Stomach (tissue), 9 donors: ENCODE results near the gene DAND5. TPM values are rescaled to one million over a fixed set of nuclear protein-coding genes. Genes with fewer than 3 reads are reported as not detected.

ENCODE experiments used
- DNase-seq, 2 donors: peaks; one replicate each; pipeline versions ENCODE4 v3.0.0 to v3.0.0-alpha.2; 2013 to 2019
- H3K27ac ChIP-seq, 5 donors: fragments of 200-600 bp in 4 of 5; sonication (generic) in 4 of 5; one replicate each; pipeline ENCODE4 v1.5.1; 2013 to 2019; ENCODE audit warnings: mild to moderate bottlenecking in 1 of 5, moderate library complexity in 1 of 5
- H3K27me3 ChIP-seq, 3 donors: fragments of 200-600 bp; sonication (generic); one replicate each; pipeline ENCODE4 v1.5.1; 2017 to 2019; ENCODE audit warnings: mixed run types in 1 of 3
- H3K36me3 ChIP-seq, 4 donors: fragments of 200-600 bp; sonication (generic); 1 replicate in 3 of 4; 2 replicates in 1 of 4; pipeline ENCODE4 v1.5.1; 2016 to 2019
- H3K4me1 ChIP-seq, 4 donors: fragments of 200-600 bp; sonication (generic); one replicate each; pipeline ENCODE4 v1.5.1; 2016 to 2019
- H3K4me3 ChIP-seq, 4 donors: fragments of 200-600 bp; sonication (generic) in 3 of 4; one replicate each; pipeline ENCODE4 v1.5.1; 2016 to 2019; ENCODE audit warnings: mild to moderate bottlenecking in 1 of 4
- H3K9me3 ChIP-seq, 4 donors: fragments of 200-600 bp; sonication (generic); one replicate each; pipeline ENCODE4 v1.5.1; 2016 to 2019
- CTCF ChIP-seq, 7 experiments: fragments of 450-650 bp in 4 of 7; fragments of 200-600 bp in 3 of 7; sonication (generic) in 3 of 7; IDR thresholded peaks; one replicate each; pipeline ENCODE4 v1.5.1; 2016 to 2019; ENCODE audit warnings: antibody characterized with exemption in 7 of 7, control low read depth in 2 of 7, mild to moderate bottlenecking in 1 of 7
- EP300 ChIP-seq: sonication (generic); formaldehyde crosslinking; IDR thresholded peaks from one replicate; pipeline ENCODE4 v1.6.1; 2017; ENCODE audit warnings: antibody characterized with exemption
- POLR2A ChIP-seq, 4 donors: fragments of 450-650 bp; IDR thresholded peaks; one replicate each; pipeline ENCODE4 v1.6.1; 2016; ENCODE audit warnings: antibody characterized with exemption in 4 of 4, control low read depth in 2 of 4, mild to moderate bottlenecking in 1 of 4, moderate library complexity in 1 of 4
- POLR2AphosphoS5 ChIP-seq, 3 donors: sonication (generic); formaldehyde crosslinking; IDR thresholded peaks; one replicate each; pipeline ENCODE4 v1.6.1; 2016; ENCODE audit warnings: antibody characterized with exemption in 3 of 3
- WGBS, 5 donors: extraction: QIAGEN DNeasy Blood & Tissue Kit in 3 of 5; methylation state at CpG; one replicate each; pipeline versions ENCODE4 v1.1.5 to v1.1.7; 2013 to 2018; 5-methylcytosine and 5-hydroxymethylcytosine counted together
- intact Hi-C: fragments of 100-400 bp; cut with DNase I; formaldehyde crosslinking; loops from one replicate; pipeline ENCODE4 v1.15.1; 2023; ENCODE audit warnings: low total_unique reads
- polyA plus RNA-seq, 3 donors: library from polyadenylated mRNA; stranded (reverse); fragments of 200-250 nt; gene quantifications; one replicate each; pipeline ENCODE4 v1.2.3, GENCODE V29; 2013
- total RNA-seq, 5 donors: library from RNA; depleted of rRNA; stranded (reverse); fragments of >200 nt; gene quantifications; one replicate each; pipeline versions ENCODE4 v1.1.0 to v1.2.3, GENCODE V29; 2014 to 2016
- donor health status: healthy with polysubstance abuse.
- donor health status: Bipolar disorder and iron deficiency.
- donor health status: healthy.

The DAND5 gene
- total and polyA plus RNA-seq, 8 donors, result 0.12 to 0.58 (median 0.13) TPM; not detected in 5

- 88 to 96% (median 91%) methylated on average over 10 to 19 of the region's 19 CpGs for whole genome bisulfite sequencing, 5 donors
- TF ChIP-seq POLR2AphosphoS5 (IDR thresholded peaks at IDR 0.05) (no peak), CTCF (IDR thresholded peaks at IDR 0.05) (no peak), EP300 (no peak), POLR2A (IDR thresholded peaks at IDR 0.05) (no peak)
- Histone ChIP-seq H3K36me3 (peaks cover 53 to 61% (median 58%) of the 10 kb centered on the region in 4 donors), H3K27ac (no peak overlapping the region), H3K9me3 (no peaks in the 10 kb centered on the region), H3K27me3 (no peaks in the 10 kb centered on the region), H3K4me1 (peaks cover 11 to 32% (median 23%) of the 10 kb centered on the region in 4 donors), H3K4me3 (no peak overlapping the region)
- intact Hi-C loops, result loop anchor here (10.0 kb wide), 1 partner anchor 45 kb away; the partner anchor contains the start of genes DNASE2 and KLF1
- DNase-seq, result no peak
Measured at GRCh38 chr19:12930002-12930645, 39.3 kb upstream of the DAND5 start.

- H3K27ac ChIP-seq, result peak overlapping the region; percentile 81 to 91 (median 85)
- H3K36me3 ChIP-seq, result peaks cover 28 to 36% (median 33%) of the 10 kb centered on the region in 4 donors
- intact Hi-C loops, result loop anchor here (10.0 kb wide), 1 partner anchor 48 kb away; the partner anchor contains the start of genes DNASE2 and KLF1
- DNase-seq, result no peak
- no peaks in the 10 kb centered on the region for H3K9me3 ChIP-seq
- WGBS, 5 donors, result 25 to 28% (median 26%) methylated on average over 16 of the region's 16 CpGs
- no peaks in the 10 kb centered on the region for H3K27me3 ChIP-seq
- H3K4me1 ChIP-seq, result peaks cover 18 to 43% (median 28%) of the 10 kb centered on the region in 4 donors
- TF ChIP-seq POLR2A (IDR thresholded peaks at IDR 0.05) (no peak), EP300 (no peak)
- peak overlapping the region; percentile 80 to 97 (median 92) for H3K4me3 ChIP-seq
Measured at GRCh38 chr19:12932392-12933286, 36.7 kb upstream of the DAND5 start.

GRCh38 chr19:12933287-12934072, 35.9 kb upstream of the DAND5 start, which contains the start of gene FARSA:
FARSA (minus strand) TSS chr19:12933711; CDS start chr19:12933696, 15 bp downstream.
- peak within 1 kb of the TSS; percentile 81 to 91 (median 85) for H3K27ac ChIP-seq
- intact Hi-C loops, result loop anchor here (10.0 kb wide), 1 partner anchor 49 kb away; the partner anchor contains the start of genes DNASE2 and KLF1
- peak; percentile 93 to 97 for DNase-seq
- H3K27me3 ChIP-seq, result no peaks in the 10 kb centered on the region
- peaks cover 21 to 28% (median 25%) of the 10 kb centered on the region in 4 donors for H3K36me3 ChIP-seq
- H3K4me3 ChIP-seq, result peak within 1 kb of the TSS; percentile 80 to 97 (median 92)
- TF ChIP-seq EP300, result no peak
- peak; percentile 84 to 98 (median 98) for TF ChIP-seq POLR2AphosphoS5 (IDR thresholded peaks at IDR 0.05)
- TF ChIP-seq POLR2A (IDR thresholded peaks at IDR 0.05), result no peak
- TF ChIP-seq CTCF (IDR thresholded peaks at IDR 0.05), result no peak
- peaks cover 22 to 48% (median 32%) of the 10 kb centered on the region in 4 donors for H3K4me1 ChIP-seq
- WGBS, 5 donors, result 1 to 2% (median 1%) methylated on average over 41 to 51 of the region's 51 CpGs
- no peaks in the 10 kb centered on the region for H3K9me3 ChIP-seq

- Histone ChIP-seq H3K36me3 (peaks cover 11 to 20% (median 14%) of the 10 kb centered on the region in 4 donors), H3K27me3 (no peaks in the 10 kb centered on the region), H3K4me1 (peaks cover 29 to 59% (median 40%) of the 10 kb centered on the region in 4 donors), H3K9me3 (no peaks in the 10 kb centered on the region), H3K27ac (no peak overlapping the region), H3K4me3 (no peak overlapping the region)
- TF ChIP-seq POLR2AphosphoS5 (IDR thresholded peaks at IDR 0.05), result no peak
- no peak for TF ChIP-seq EP300
- no peak for TF ChIP-seq CTCF (IDR thresholded peaks at IDR 0.05)
- TF ChIP-seq POLR2A (IDR thresholded peaks at IDR 0.05), result no peak
- DNase-seq, result no peak
- intact Hi-C loops, result loop anchor here (10.0 kb wide), 1 partner anchor 50 kb away; the partner anchor contains the start of genes DNASE2 and KLF1
- WGBS, 5 donors, result 89 to 92% (median 91%) methylated on average over 10 of the region's 10 CpGs
Measured at GRCh38 chr19:12935071-12935470, 34.3 kb upstream of the DAND5 start.
